Activated B cell treated with CpG ODN at 0.5 μM for 24 hours (primary cell): ENCODE results near the gene PARVA. TPM values are rescaled to one million over a fixed set of nuclear protein-coding genes. Genes with fewer than 3 reads are reported as not detected.

Experiments
- ATAC-seq: fragments of 200-7000 bp; cut with Tn5 transposase; one replicate; pipeline ENCODE4 v1.10.0; 2021; ENCODE audit warnings: low read depth, mild to moderate bottlenecking, moderate library complexity
- CTCF ChIA-PET: fragments of 350-600 bp; sonication (Branson Sonifier 250); formaldehyde crosslinking; loops from one replicate; lab custom pipeline; 2021; ENCODE audit warnings: antibody characterized with exemption; lab: Charles Lee
- POLR2A ChIA-PET: fragments of 350-600 bp; sonication (Branson Sonifier 250); formaldehyde crosslinking; loops from one replicate; lab custom pipeline; 2021; ENCODE audit warnings: antibody characterized with exemption; lab: Charles Lee
- DNase-seq: peaks from one replicate; pipeline ENCODE4 v3.0.0; 2022
- H3K27ac Mint-ChIP-seq: one replicate; pipeline ENCODE4 v1.8.0; 2020; ENCODE audit warnings: mixed read lengths
- H3K27me3 Mint-ChIP-seq: one replicate; pipeline ENCODE4 v1.8.0; 2021; ENCODE audit warnings: mixed read lengths
- H3K36me3 Mint-ChIP-seq: one replicate; pipeline ENCODE4 v1.8.0; 2021; ENCODE audit warnings: low read depth, mixed read lengths
- H3K4me1 Mint-ChIP-seq: one replicate; pipeline ENCODE4 v1.8.0; 2021; ENCODE audit warnings: mixed read lengths
- H3K4me3 Mint-ChIP-seq: one replicate; pipeline ENCODE4 v1.8.0; 2020; ENCODE audit warnings: mild to moderate bottlenecking, mixed read lengths
- H3K9me3 Mint-ChIP-seq: one replicate; pipeline ENCODE4 v1.8.0; 2020; ENCODE audit warnings: mixed read lengths
- intact Hi-C: fragments of 100-400 bp; cut with micrococcal nuclease; formaldehyde crosslinking; loops from one replicate; pipeline ENCODE4 v1.15.1; 2024
- total RNA-seq: library from RNA; stranded (reverse); gene quantifications from 2 replicates; pipeline ENCODE4 v1.2.3, GENCODE V29; 2022
- TF ChIP-seq, protein P1 (sequence below): fragments of 200-600 bp; IDR thresholded peaks from one replicate; pipeline ENCODE4 v1.8.0; 2022; ENCODE audit warnings: antibody characterized with exemption, mild to moderate bottlenecking

The PARVA gene
- total RNA-seq, 1 donor from 2014 or later: not detected

DNA sequence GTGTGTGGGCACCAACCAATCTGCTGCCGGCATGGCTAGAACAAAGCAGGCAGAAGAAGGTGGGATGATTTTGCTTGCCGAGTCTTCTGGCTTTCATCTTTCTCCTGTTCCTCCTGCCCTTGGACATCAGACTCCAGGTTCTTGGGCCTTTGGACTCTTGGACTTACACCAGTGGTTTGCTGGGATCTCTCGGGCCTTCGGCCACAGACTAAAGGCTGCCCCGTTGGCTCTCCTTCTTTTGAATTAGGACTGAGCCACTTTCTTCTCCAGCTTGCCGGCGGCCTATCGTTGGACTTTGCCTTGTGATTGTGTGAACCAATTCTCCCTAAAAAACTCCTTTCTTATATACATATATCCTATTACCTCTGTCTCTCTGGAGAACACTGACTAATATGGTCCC lies 168.8 kb downstream of the PARVA start:
- H3K27ac Mint-ChIP-seq: no peak overlapping the region
- H3K27me3 Mint-ChIP-seq: peaks cover 3% of the 10 kb centered on the region
- H3K9me3 Mint-ChIP-seq: no peaks in the 10 kb centered on the region
- H3K4me3 Mint-ChIP-seq: no peak overlapping the region
- no peaks in the 10 kb centered on the region for H3K36me3 Mint-ChIP-seq
- TF ChIP-seq, protein P1, sequence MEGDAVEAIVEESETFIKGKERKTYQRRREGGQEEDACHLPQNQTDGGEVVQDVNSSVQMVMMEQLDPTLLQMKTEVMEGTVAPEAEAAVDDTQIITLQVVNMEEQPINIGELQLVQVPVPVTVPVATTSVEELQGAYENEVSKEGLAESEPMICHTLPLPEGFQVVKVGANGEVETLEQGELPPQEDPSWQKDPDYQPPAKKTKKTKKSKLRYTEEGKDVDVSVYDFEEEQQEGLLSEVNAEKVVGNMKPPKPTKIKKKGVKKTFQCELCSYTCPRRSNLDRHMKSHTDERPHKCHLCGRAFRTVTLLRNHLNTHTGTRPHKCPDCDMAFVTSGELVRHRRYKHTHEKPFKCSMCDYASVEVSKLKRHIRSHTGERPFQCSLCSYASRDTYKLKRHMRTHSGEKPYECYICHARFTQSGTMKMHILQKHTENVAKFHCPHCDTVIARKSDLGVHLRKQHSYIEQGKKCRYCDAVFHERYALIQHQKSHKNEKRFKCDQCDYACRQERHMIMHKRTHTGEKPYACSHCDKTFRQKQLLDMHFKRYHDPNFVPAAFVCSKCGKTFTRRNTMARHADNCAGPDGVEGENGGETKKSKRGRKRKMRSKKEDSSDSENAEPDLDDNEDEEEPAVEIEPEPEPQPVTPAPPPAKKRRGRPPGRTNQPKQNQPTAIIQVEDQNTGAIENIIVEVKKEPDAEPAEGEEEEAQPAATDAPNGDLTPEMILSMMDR: no peak
- ATAC-seq (no peak), DNase-seq (no peak)
- ChIA-PET POLR2A (no interaction called here), CTCF (no interaction called here)
- intact Hi-C loops: no loop called here
- no peaks in the 10 kb centered on the region for H3K4me1 Mint-ChIP-seq

- no peaks in the 10 kb centered on the region for H3K36me3 Mint-ChIP-seq
- TF ChIP-seq, protein P1: no peak
- H3K27ac Mint-ChIP-seq: no peak overlapping the region
- H3K27me3 Mint-ChIP-seq: peaks cover 3% of the 10 kb centered on the region
- intact Hi-C loops: no loop called here
- no peaks in the 10 kb centered on the region for H3K4me1 Mint-ChIP-seq
- CTCF ChIA-PET: no interaction called here
- ATAC-seq: no peak
- POLR2A ChIA-PET: no interaction called here
- no peak overlapping the region for H3K4me3 Mint-ChIP-seq
- DNase-seq: no peak
- no peaks in the 10 kb centered on the region for H3K9me3 Mint-ChIP-seq
Measured at GRCh38 chr11:12546660-12547059, 169.3 kb downstream of the PARVA start.

DNA sequence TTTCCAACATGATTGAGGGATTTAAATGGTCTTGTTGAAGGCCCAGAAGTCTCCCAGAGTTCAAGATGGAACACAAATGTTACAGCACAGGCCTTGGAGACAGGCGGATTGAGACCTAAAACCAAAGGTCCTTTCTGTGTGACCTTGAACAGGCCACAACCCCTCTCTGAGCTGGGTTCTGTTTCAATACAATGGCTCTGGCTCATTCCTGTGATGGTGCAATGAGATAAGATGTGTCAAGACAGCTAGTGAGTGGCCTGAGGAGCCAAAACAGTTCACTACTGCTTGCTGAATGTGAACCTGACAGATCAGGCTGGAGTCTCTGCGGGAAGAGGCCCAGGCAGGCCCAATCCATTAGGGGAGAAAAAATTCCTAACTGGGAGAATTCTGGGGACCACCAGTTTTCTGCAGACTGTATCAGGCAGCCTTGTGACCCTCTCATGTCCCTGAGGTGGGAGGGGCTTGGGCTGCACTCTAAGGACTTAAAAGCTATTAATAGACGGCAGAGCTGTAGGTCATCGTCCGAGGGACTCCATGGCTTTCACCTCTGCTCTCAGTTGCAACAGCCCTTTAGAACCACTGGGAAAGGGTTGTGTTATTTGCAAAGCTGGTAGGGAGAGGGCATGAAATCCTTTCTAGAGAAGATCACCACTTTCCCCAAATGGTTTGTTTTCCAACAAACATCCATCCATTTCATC lies 170.7 kb downstream of the PARVA start:
- DNase-seq: no peak
- POLR2A ChIA-PET: no interaction called here
- Mint-ChIP-seq H3K36me3 (no peaks in the 10 kb centered on the region), H3K9me3 (no peaks in the 10 kb centered on the region), H3K27me3 (no peaks in the 10 kb centered on the region), H3K4me1 (no peaks in the 10 kb centered on the region), H3K27ac (no peak overlapping the region), H3K4me3 (no peak overlapping the region)
- no peak for ATAC-seq
- CTCF ChIA-PET: no interaction called here
- intact Hi-C loops: no loop called here
- TF ChIP-seq, protein P1: no peak

DNA sequence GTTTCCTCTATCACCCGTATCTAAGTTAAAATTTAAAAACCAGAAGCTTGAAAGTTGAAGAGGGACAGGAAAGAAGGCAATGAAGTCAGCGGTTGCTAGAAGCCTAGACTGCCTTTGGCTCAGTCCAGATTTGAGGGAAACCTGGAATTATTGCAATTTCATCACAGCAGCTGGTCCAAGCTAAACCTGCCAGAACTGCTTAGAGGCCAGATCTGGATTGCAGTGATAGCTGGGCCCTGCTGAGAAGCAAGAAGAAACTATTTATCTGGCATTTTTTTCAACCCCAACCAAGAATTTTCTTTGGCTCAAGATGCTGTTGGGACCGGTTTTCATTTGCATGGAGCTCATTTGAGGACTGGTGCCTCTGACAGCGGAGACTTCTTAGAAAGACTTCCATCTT lies 175.3 kb downstream of the PARVA start:
- Mint-ChIP-seq H3K9me3 (peaks cover 7% of the 10 kb centered on the region), H3K4me3 (no peak overlapping the region), H3K36me3 (no peaks in the 10 kb centered on the region), H3K27me3 (peaks cover 2% of the 10 kb centered on the region), H3K27ac (no peak overlapping the region), H3K4me1 (no peaks in the 10 kb centered on the region)
- intact Hi-C loops: no loop called here
- TF ChIP-seq, protein P1: no peak
- CTCF ChIA-PET: no interaction called here
- no peak for DNase-seq
- POLR2A ChIA-PET: no interaction called here
- no peak for ATAC-seq

- no peak overlapping the region for H3K4me3 Mint-ChIP-seq
- no peaks in the 10 kb centered on the region for H3K36me3 Mint-ChIP-seq
- H3K27ac Mint-ChIP-seq: no peak overlapping the region
- TF ChIP-seq, protein P1: no peak
- DNase-seq (no peak), ATAC-seq (no peak)
- CTCF ChIA-PET: no interaction called here
- peaks cover 7% of the 10 kb centered on the region for H3K9me3 Mint-ChIP-seq
- POLR2A ChIA-PET: no interaction called here
- H3K27me3 Mint-ChIP-seq: peaks cover 2% of the 10 kb centered on the region
- H3K4me1 Mint-ChIP-seq: no peaks in the 10 kb centered on the region
- intact Hi-C loops: no loop called here
Measured at GRCh38 chr11:12554122-12554521, 176.8 kb downstream of the PARVA start.
